PFSK-1 (cell line): ENCODE measurements around the gene TMEM143.

Experiments used
- POLR2AphosphoS5 ChIP-seq: IDR thresholded peaks from 2 replicates; pipeline ENCODE4 v1.6.1; 2012; ENCODE audit warnings: low read depth, mild to moderate bottlenecking, control low read depth, low read length, moderate library complexity
- SIN3A ChIP-seq: IDR thresholded peaks from 2 replicates; pipeline ENCODE4 v1.6.1; 2012; ENCODE audit warnings: mild to moderate bottlenecking, low read length, moderate library complexity, borderline replicate concordance; ENCODE audit not compliant: insufficient read depth
- TAF1 ChIP-seq: IDR thresholded peaks from 2 replicates; pipeline ENCODE4 v1.6.1; 2012; ENCODE audit warnings: low read length, control low read depth, borderline replicate concordance; ENCODE audit not compliant: insufficient read depth

- TF ChIP-seq POLR2AphosphoS5 = no peak
- no peak for TF ChIP-seq TAF1
- TF ChIP-seq SIN3A = no peak
Observed at GRCh38 chr19:48329167-48329891, 34.4 kb downstream of the TMEM143 start.
